ENCODE results near the gene HDAC8.

HDAC8 gene

DNA sequence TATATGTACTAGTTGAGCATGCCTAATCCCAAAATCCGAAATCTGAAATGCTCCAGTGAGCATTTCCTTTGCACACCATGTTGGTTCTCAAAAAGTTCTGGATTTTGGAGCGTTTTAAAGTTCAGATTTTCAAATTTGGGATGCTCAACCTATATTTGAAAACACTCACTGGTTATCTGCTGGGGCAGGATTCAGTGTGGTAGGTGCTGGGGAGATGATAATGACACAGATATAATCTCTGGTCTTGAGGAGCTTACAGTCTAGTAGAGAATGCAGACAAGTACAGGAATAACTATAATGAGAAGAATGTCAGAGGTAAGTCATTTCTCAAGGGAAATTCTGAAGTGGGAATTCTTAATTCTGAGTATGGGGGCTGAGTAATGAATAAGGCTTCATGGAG lies 207.5 kb downstream of the HDAC8 start:
- Histone ChIP-seq H3K27me3 (ENCODE audit: insufficient read depth, low read depth) (no peaks in the 10 kb centered on the region), H3K27ac (no peak overlapping the region), H4K20me1 (ENCODE audit: insufficient read depth) (no peaks in the 10 kb centered on the region), H3K4me1 (ENCODE audit: low read depth, poor library complexity, severe bottlenecking) (no peaks in the 10 kb centered on the region), H3K9ac (no peak overlapping the region), H3K36me3 (ENCODE audit: insufficient read depth) (no peaks in the 10 kb centered on the region), H3K4me2 (no peak overlapping the region), H3K79me2 (ENCODE audit: insufficient read depth, low read depth) (no peaks in the 10 kb centered on the region), H2AFZ (ENCODE audit: low read depth) (no peak overlapping the region), H3K4me3 (IDR thresholded peaks at IDR 0.05; ENCODE audit: insufficient read depth, low read depth, low read length) (no peak overlapping the region)
- TF ChIP-seq, protein P1, sequence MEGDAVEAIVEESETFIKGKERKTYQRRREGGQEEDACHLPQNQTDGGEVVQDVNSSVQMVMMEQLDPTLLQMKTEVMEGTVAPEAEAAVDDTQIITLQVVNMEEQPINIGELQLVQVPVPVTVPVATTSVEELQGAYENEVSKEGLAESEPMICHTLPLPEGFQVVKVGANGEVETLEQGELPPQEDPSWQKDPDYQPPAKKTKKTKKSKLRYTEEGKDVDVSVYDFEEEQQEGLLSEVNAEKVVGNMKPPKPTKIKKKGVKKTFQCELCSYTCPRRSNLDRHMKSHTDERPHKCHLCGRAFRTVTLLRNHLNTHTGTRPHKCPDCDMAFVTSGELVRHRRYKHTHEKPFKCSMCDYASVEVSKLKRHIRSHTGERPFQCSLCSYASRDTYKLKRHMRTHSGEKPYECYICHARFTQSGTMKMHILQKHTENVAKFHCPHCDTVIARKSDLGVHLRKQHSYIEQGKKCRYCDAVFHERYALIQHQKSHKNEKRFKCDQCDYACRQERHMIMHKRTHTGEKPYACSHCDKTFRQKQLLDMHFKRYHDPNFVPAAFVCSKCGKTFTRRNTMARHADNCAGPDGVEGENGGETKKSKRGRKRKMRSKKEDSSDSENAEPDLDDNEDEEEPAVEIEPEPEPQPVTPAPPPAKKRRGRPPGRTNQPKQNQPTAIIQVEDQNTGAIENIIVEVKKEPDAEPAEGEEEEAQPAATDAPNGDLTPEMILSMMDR (conservative IDR thresholded peaks at IDR 0.05; ENCODE audit: low read depth, low read length), result no peak

GRCh38 chrX:72360326-72360725 lies 212.3 kb downstream of the HDAC8 start:
- Histone ChIP-seq H2AFZ (ENCODE audit: low read depth) (no peak overlapping the region), H3K9ac (no peak overlapping the region), H4K20me1 (ENCODE audit: insufficient read depth) (no peaks in the 10 kb centered on the region), H3K27ac (no peak overlapping the region), H3K79me2 (ENCODE audit: insufficient read depth, low read depth) (no peaks in the 10 kb centered on the region), H3K4me2 (no peak overlapping the region), H3K4me1 (ENCODE audit: low read depth, poor library complexity, severe bottlenecking) (no peaks in the 10 kb centered on the region), H3K27me3 (ENCODE audit: insufficient read depth, low read depth) (no peaks in the 10 kb centered on the region), H3K36me3 (ENCODE audit: insufficient read depth) (no peaks in the 10 kb centered on the region), H3K4me3 (IDR thresholded peaks at IDR 0.05; ENCODE audit: insufficient read depth, low read depth, low read length) (no peak overlapping the region)
- TF ChIP-seq, protein P1 (conservative IDR thresholded peaks at IDR 0.05; ENCODE audit: low read depth, low read length), result no peak

GRCh38 chrX:72358313-72358712 lies 214.3 kb downstream of the HDAC8 start:
- Histone ChIP-seq H3K27me3 (ENCODE audit: insufficient read depth, low read depth) (no peaks in the 10 kb centered on the region), H3K79me2 (ENCODE audit: insufficient read depth, low read depth) (no peaks in the 10 kb centered on the region), H3K4me1 (ENCODE audit: low read depth, poor library complexity, severe bottlenecking) (no peaks in the 10 kb centered on the region), H3K4me2 (no peak overlapping the region), H3K27ac (no peak overlapping the region), H4K20me1 (ENCODE audit: insufficient read depth) (no peaks in the 10 kb centered on the region), H3K4me3 (IDR thresholded peaks at IDR 0.05; ENCODE audit: insufficient read depth, low read depth, low read length) (no peak overlapping the region), H3K9ac (no peak overlapping the region), H2AFZ (ENCODE audit: low read depth) (no peak overlapping the region), H3K36me3 (ENCODE audit: insufficient read depth) (no peaks in the 10 kb centered on the region)
- TF ChIP-seq, protein P1 (conservative IDR thresholded peaks at IDR 0.05; ENCODE audit: low read depth, low read length), result no peak

DNA sequence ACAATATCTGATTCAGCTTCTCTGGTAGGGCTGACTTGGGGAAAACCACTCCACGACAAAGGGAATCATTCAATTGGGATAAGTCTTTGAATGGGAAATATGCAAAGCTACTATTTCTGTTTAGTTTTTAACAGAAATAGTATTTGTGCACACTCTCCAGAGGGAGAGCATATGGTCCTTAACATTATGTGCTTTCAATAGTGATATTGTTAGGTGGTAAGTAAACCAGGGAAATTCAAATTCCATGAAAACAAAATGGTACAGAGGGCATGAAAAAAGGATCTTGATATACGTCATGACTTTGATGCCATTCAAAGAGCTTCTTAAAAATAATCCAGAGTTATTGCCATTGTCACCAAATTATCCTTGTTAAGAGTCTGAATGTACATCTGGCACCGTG lies 219.9 kb downstream of the HDAC8 start:
- TF ChIP-seq, protein P1 (conservative IDR thresholded peaks at IDR 0.05; ENCODE audit: low read depth, low read length), result no peak
- H3K4me1 ChIP-seq (ENCODE audit: low read depth, poor library complexity, severe bottlenecking), result no peaks in the 10 kb centered on the region
- no peak overlapping the region for H3K4me3 ChIP-seq (IDR thresholded peaks at IDR 0.05; ENCODE audit: insufficient read depth, low read depth, low read length)
- no peaks in the 10 kb centered on the region for H4K20me1 ChIP-seq (ENCODE audit: insufficient read depth)
- H3K27ac ChIP-seq, result no peak overlapping the region
- no peak overlapping the region for H3K9ac ChIP-seq
- no peak overlapping the region for H2AFZ ChIP-seq (ENCODE audit: low read depth)
- H3K79me2 ChIP-seq (ENCODE audit: insufficient read depth, low read depth), result no peaks in the 10 kb centered on the region
- H3K27me3 ChIP-seq (ENCODE audit: insufficient read depth, low read depth), result no peaks in the 10 kb centered on the region
- H3K4me2 ChIP-seq, result no peak overlapping the region
- H3K36me3 ChIP-seq (ENCODE audit: insufficient read depth), result no peaks in the 10 kb centered on the region

Measured in KMS-11 (cell line).